ENCODE data around the gene KRT1. TPM values are rescaled to one million over a fixed set of nuclear protein-coding genes. Genes with fewer than 3 reads are reported as not detected.

Gene KRT1
- polyA plus RNA-seq, 5 donors: 0.25 to 0.81 (median 0.71) TPM

GRCh38 chr12:52636592-52637258, 43.5 kb downstream of the KRT1 start:
- no peak for DNase-seq

GRCh38 chr12:52636189-52636588, 44.0 kb downstream of the KRT1 start:
- DNase-seq: no peak

- DNase-seq: no peak
Measured at GRCh38 chr12:52634266-52635056, 45.7 kb downstream of the KRT1 start.

- DNase-seq: no peak
Measured at GRCh38 chr12:52633383-52633782, 46.8 kb downstream of the KRT1 start.

- no peak for DNase-seq
Measured at GRCh38 chr12:52632656-52633055, 47.6 kb downstream of the KRT1 start.

GRCh38 chr12:52631676-52632459, 48.3 kb downstream of the KRT1 start:
- DNase-seq: no peak

- no peak for DNase-seq
Measured at GRCh38 chr12:52631264-52631663, 48.9 kb downstream of the KRT1 start.

GRCh38 chr12:52630599-52631200, 49.5 kb downstream of the KRT1 start:
- no peak for DNase-seq

GRCh38 chr12:52630008-52630500, 50.2 kb downstream of the KRT1 start:
- no peak for DNase-seq

GRCh38 chr12:52629281-52630007, 50.8 kb downstream of the KRT1 start:
- DNase-seq: no peak

- DNase-seq: no peak
Measured at GRCh38 chr12:52628841-52629240, 51.4 kb downstream of the KRT1 start.

- no peak for DNase-seq
Measured at GRCh38 chr12:52628111-52628507, 52.1 kb downstream of the KRT1 start.

- no peak for DNase-seq
Measured at GRCh38 chr12:52627395-52628110, 52.7 kb downstream of the KRT1 start.

Other genes starting within 250 kb of the KRT1 start
- gene KRT75, start 246.0 kb downstream of the KRT1 start, polyA plus RNA-seq (ENCODE audit: insufficient read depth in 1 of 5, insufficient read length in 5 of 5, low replicate concordance in 1 of 5): not detected
- gene KRT6B, start 228.3 kb downstream of the KRT1 start, polyA plus RNA-seq (ENCODE audit: insufficient read depth in 1 of 5, insufficient read length in 5 of 5, low replicate concordance in 1 of 5): not detected
- under 1 TPM in 1 of 5 donors, not detected in 4; 0.08 TPM for gene KRT6C, start 206.6 kb downstream of the KRT1 start, polyA plus RNA-seq (ENCODE audit: insufficient read depth in 1 of 5, insufficient read length in 5 of 5, low replicate concordance in 1 of 5)
- under 1 TPM in 1 of 5 donors, not detected in 4; 0.20 TPM for gene KRT6A, start 187.2 kb downstream of the KRT1 start, polyA plus RNA-seq (ENCODE audit: insufficient read depth in 1 of 5, insufficient read length in 5 of 5, low replicate concordance in 1 of 5)
- 1 to 10 TPM in 1 of 5 donors, under 1 TPM in 4; 0.29 to 1.0 (median 0.47) TPM for gene KRT5, start 160.0 kb downstream of the KRT1 start, polyA plus RNA-seq (ENCODE audit: insufficient read depth in 1 of 5, insufficient read length in 5 of 5, low replicate concordance in 1 of 5)
- gene KRT71, start 127.3 kb downstream of the KRT1 start, polyA plus RNA-seq (ENCODE audit: insufficient read depth in 1 of 5, insufficient read length in 5 of 5, low replicate concordance in 1 of 5): under 1 TPM in 3 of 5 donors, not detected in 2; 0.06 to 0.12 (median 0.08) TPM
- gene KRT74, start 106.6 kb downstream of the KRT1 start, polyA plus RNA-seq (ENCODE audit: insufficient read depth in 1 of 5, insufficient read length in 5 of 5, low replicate concordance in 1 of 5): not detected
- under 1 TPM; 0.09 to 0.46 (median 0.18) TPM for gene KRT72, start 78.9 kb downstream of the KRT1 start, polyA plus RNA-seq (ENCODE audit: insufficient read depth in 1 of 5, insufficient read length in 5 of 5, low replicate concordance in 1 of 5)
- under 1 TPM in 4 of 5 donors, not detected in 1; 0.10 to 0.19 (median 0.15) TPM for gene KRT73, start 61.8 kb downstream of the KRT1 start, polyA plus RNA-seq (ENCODE audit: insufficient read depth in 1 of 5, insufficient read length in 5 of 5, low replicate concordance in 1 of 5)
- not detected for gene KRT2, start 28.2 kb downstream of the KRT1 start, polyA plus RNA-seq (ENCODE audit: insufficient read depth in 1 of 5, insufficient read length in 5 of 5, low replicate concordance in 1 of 5)
- not detected for gene KRT77, start 23.1 kb upstream of the KRT1 start, polyA plus RNA-seq (ENCODE audit: insufficient read depth in 1 of 5, insufficient read length in 5 of 5, low replicate concordance in 1 of 5)
- not detected for gene KRT76, start 96.9 kb upstream of the KRT1 start, polyA plus RNA-seq (ENCODE audit: insufficient read depth in 1 of 5, insufficient read length in 5 of 5, low replicate concordance in 1 of 5)
- gene KRT3, start 115.7 kb upstream of the KRT1 start, polyA plus RNA-seq (ENCODE audit: insufficient read depth in 1 of 5, insufficient read length in 5 of 5, low replicate concordance in 1 of 5): not detected
- 1 to 10 TPM; 1.3 to 6.2 (median 2.8) TPM for gene KRT4, start 133.7 kb upstream of the KRT1 start, polyA plus RNA-seq (ENCODE audit: insufficient read depth in 1 of 5, insufficient read length in 5 of 5, low replicate concordance in 1 of 5)
- gene KRT79, start 153.9 kb upstream of the KRT1 start, polyA plus RNA-seq (ENCODE audit: insufficient read depth in 1 of 5, insufficient read length in 5 of 5, low replicate concordance in 1 of 5): not detected
- gene KRT78, start 168.6 kb upstream of the KRT1 start, polyA plus RNA-seq (ENCODE audit: insufficient read depth in 1 of 5, insufficient read length in 5 of 5, low replicate concordance in 1 of 5): under 1 TPM in 1 of 5 donors, not detected in 4; 0.16 TPM
- 100 to 1,000 TPM; 166 to 247 (median 183) TPM for gene KRT8, start 224.7 kb upstream of the KRT1 start, polyA plus RNA-seq (ENCODE audit: insufficient read depth in 1 of 5, insufficient read length in 5 of 5, low replicate concordance in 1 of 5)

Measured in right lung (tissue), 5 donors.